NCI-H1048 (cell line): Measurements from ENCODE around the gene NAMPT.
"Not testable (repeated sequence)": the region's sequence is repeated elsewhere in the genome, so short reads cannot be mapped to it uniquely, and the experiment has no call there.

Experiments used
- DNase-seq: peaks from one replicate; lab custom pipeline; 2025; lab: John Stamatoyannopoulos, UW

NAMPT gene

DNA sequence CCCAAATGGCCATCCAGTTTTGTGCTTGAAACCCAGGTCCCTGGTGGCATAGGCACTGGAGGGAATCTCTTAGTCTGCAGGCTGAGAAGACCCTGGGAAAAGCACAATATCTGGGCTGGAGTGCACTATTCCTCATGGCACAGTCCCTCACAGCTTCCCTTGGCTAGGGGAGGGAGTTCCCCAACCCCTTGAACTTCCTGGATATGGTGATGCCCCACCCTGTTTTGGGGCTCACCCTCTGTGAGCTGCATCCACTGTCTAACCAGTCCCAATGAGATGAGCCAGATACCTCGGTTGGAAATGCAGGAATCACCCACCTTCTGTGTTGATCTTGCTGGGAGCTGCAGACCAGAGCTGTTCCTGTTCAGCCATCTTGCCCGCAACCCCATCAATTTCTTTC, 19.8 kb upstream of the NAMPT start:
- DNase-seq: no peak

- DNase-seq: not testable (repeated sequence)
These were observed 13.8 kb upstream of the NAMPT start for GRCh38 chr7:106298631-106299030.

- DNase-seq: not testable (repeated sequence)
These were observed 13.4 kb upstream of the NAMPT start for GRCh38 chr7:106298155-106298554.

DNA sequence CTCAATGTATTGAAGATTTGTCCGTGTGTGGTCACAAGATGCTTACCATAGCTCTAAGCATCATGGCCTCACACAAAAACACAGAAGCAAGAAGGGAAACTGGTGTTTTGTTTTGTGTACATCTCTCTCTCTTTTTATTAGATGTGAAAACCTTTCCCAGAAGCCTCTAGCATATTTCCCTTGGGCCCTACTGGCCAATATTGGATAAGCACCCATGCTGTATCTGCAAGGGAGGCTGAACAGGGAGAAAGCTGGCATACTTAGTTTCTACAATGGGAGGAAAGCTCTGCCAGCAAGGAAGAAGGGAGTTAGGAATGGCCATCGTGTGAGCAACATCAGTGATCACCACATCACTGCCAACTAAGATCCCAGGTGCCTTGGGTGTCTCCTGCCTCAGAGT, 9.6 kb upstream of the NAMPT start:
- no peak for DNase-seq

GRCh38 chr7:106291247-106291646, 6.5 kb upstream of the NAMPT start:
- no peak for DNase-seq

- no peak for DNase-seq
These were observed 5.5 kb upstream of the NAMPT start for GRCh38 chr7:106290319-106290718.

DNA sequence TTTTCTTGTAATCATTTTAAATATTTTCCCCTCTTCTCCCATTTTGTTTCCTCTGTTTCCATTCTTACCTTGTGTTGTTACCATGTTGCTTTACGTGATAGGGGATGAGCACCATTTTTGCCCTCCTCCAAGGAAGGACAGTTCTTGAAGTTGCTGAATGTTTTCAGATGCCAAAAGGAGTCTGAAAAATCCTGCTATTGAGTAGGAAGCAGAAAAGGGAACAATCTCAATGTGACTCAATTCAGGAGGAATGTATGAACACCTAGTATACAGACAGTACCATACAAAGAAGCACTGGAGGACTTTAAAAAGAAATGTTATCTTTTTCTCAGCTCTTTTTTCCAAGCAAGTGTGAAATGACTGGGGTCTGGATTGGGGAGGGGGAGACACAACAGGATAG, 5.1 kb upstream of the NAMPT start:
- no peak for DNase-seq

- no peak for DNase-seq
These were observed 3.5 kb upstream of the NAMPT start for GRCh38 chr7:106288263-106288662.

GRCh38 chr7:106287786-106288185, 3.0 kb upstream of the NAMPT start:
- no peak for DNase-seq

DNA sequence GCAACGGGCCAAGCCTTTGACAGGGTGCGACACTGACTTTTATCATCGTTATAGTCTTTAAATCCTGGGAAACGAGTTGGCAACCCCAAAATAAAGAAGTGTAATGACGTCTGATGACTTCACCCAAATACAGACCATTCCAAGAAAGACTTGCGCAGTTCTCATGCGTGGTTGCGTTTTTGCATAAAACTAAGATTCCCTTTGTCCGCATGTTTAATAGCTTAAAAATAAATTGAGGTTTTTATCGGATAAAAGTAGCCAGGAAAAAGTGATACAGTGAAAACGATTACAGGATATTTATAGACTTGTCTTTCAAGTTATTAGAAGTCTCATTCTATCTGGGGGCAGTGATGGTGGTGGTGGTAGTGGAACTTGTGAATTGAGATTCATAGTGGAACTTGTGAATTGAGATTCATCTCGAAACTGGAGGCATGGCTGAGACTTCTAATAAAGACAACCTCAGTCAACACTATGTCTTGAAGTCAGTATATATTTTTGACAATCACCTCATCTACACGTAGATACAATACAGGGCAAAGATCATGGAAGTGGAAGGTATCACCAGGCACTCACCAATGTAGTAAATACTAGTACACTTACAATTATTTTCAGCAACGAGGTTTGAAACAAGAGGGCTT, 1.2 kb upstream of the NAMPT start:
- DNase-seq: no peak

GRCh38 chr7:106285051-106285854, 470 bp upstream of the NAMPT start:
- peak; percentile 83 for DNase-seq

GRCh38 chr7:106283831-106284713, 711 bp downstream of the NAMPT start:
- no peak for DNase-seq

- no peak for DNase-seq
These were observed 1.3 kb downstream of the NAMPT start for GRCh38 chr7:106283501-106283830.

DNA sequence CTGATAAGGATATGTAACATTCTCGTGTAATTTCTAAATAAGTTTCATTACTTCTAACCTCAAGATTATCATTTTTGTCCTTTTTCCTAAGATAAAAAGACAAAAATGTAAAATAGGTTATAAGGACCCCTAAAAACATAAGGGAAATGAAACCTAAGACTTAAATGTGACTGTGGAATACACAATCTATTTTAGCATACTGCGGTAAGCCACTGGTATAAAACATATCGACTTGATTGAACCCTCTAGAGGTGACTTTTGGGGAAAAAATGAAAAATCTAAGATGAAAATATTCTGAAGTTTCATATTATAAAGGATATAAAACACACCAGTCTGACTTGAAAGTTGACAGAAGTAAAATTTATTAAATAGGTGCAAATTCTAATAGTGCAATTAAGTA, 1.9 kb downstream of the NAMPT start:
- DNase-seq: no peak

DNA sequence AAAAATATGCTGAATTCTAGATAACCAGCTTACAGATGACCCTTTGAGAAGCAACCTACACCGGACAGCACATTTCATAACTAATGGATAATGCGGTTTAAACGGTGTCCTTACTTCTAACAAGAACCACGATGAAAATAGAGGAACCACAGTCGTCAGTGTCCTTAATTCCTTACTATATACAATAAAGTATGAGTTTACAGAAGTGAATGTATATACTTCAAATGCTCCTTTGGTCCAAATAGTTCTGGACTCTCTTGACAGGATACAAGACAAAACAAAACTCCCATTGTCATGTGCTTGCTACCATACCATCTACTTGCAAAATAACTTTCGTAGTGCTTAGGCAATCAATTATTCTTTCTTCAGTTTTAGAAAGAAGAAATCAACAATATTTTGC, 2.4 kb downstream of the NAMPT start:
- no peak for DNase-seq

DNA sequence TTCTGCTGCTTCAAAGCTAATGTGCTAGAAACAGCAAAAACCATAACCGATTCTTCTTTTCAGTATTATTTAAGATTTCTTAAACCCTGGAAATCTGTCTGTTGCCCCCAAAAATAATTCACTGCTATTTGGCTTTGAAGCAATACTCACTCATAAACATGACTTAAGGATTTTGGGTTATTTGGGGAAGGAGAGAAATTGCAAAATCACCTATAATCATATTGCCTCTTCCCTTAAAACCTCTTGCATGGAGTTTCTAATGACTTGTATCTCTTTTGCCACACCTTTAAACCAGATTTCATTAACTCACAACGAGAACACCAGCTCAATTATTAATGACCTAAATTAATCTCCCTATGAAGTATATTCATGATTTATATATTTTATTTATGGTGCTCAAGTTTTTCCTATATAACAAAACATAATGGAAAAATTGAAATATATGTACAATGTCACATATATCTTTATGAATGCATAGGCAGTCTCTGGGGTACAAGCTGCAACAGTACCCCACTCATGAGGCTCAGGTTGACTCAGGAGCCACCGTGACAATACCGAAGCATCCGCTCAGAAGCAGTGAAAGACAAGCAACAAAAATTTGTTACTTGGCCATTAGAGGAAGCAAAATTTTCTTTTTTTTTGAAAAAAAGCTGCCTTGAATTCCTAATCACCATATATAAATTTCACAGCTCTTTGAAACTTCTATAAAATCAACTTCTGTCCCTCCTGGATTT, 3.0 kb downstream of the NAMPT start:
- no peak for DNase-seq

DNA sequence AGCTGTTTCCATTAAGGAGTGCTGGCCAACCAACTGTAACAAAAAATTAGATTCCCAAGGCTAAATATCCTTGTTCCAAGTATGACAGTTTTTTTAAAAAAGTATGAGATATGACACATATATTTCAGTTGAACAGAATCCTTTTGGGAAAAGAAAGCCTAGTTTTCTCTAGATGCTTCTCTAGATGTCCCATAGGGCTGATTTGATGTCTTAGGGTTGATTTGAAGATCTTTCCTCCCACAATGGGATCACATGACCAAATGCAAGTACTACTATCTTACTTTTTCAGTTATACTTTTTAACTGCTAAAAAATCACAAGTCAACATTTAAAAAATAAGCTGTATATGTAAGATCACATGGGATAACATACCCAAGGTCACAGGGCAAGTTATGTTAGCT, 3.7 kb downstream of the NAMPT start:
- DNase-seq: no peak

DNA sequence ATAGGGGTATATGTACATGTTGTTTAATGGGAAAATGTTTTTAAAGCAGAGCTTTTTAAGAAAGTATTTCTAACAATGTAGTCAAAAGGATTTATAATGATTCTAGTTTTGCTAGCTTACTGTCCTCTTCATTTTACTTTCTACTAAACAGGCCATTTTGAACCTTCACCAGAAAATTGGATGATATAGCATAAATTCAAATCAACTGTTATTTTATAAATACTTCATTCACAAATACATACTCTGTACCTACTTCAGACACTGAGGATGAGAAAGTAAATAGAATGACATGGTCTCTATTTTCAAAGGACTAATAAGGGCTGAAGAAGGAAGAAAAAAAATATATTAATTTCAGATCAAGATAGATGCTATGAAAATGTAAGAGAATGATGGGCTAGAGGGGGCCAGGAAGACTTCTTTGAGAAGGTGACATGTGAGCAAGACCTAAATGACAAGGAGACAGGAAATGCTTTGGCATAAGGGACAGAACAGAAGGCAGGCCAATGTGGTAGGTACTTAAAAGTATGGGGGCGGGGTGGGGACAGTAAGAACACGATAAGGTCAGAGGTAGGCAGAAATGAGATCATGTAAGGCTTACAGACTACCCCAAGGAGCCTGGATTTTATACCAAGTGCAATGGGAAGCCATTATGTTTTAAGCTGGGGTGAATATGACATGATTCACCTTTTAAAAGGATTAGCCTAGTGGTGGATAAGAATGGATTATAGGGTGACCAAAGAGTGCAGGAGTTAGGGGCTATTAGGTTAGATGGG, 5.2 kb downstream of the NAMPT start:
- no peak for DNase-seq

DNA sequence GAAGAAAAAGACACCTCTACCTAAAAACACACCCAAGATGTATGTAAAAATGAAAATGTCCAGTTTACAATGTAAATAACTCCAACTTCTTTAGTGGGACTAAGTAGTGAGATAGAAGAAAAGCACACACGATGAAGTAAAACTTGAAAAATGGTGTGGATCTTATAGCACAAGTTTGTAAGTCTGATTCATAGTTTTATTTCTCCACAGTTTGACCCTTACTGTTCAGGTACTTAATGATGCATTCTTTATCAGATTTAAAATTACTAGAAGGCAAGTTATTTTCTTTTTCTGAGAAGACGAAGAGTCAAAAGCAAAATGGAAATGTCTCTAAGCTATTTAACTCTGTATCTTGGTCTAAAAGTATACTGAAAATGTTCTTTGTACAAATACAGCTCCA, 6.1 kb downstream of the NAMPT start:
- DNase-seq: no peak

GRCh38 chr7:106277976-106278375, 6.8 kb downstream of the NAMPT start:
- no peak for DNase-seq

- no peak for DNase-seq
These were observed 8.3 kb downstream of the NAMPT start for GRCh38 chr7:106276513-106276912.
